ENCODE data around the gene EGLN1. TPM values are rescaled to one million over a fixed set of nuclear protein-coding genes. Genes with fewer than 3 reads are reported as not detected.

The EGLN1 gene
- total RNA-seq, 3 donors from 2014 or later: 49.3 to 61.1 (median 55.0) TPM

GRCh38 chr1:231318568-231318967 lies 103.5 kb downstream of the EGLN1 start:
- TF ChIP-seq CTCF (IDR thresholded peaks at IDR 0.05): no peak
- ATAC-seq: no peak
- no peaks in the 10 kb centered on the region for H3K4me1 ChIP-seq (ENCODE audit: low read depth)
- no peaks in the 10 kb centered on the region for H3K9me3 ChIP-seq
- intact Hi-C loops (cut with DNase I, micrococcal nuclease): no loop called here
- no peak overlapping the region for H3K4me3 ChIP-seq
- DNase-seq: no peak
- H3K36me3 ChIP-seq (ENCODE audit: low read depth): no peaks in the 10 kb centered on the region

- no peaks in the 10 kb centered on the region for H3K9me3 ChIP-seq
- no peak for TF ChIP-seq CTCF (IDR thresholded peaks at IDR 0.05)
- intact Hi-C loops (cut with DNase I, micrococcal nuclease): no loop called here
- H3K4me1 ChIP-seq (ENCODE audit: low read depth): no peaks in the 10 kb centered on the region
- H3K36me3 ChIP-seq (ENCODE audit: low read depth): no peaks in the 10 kb centered on the region
- no peak for DNase-seq
- ATAC-seq: no peak
- no peak overlapping the region for H3K4me3 ChIP-seq
Measured at GRCh38 chr1:231318015-231318355, 104.1 kb downstream of the EGLN1 start.

DNA sequence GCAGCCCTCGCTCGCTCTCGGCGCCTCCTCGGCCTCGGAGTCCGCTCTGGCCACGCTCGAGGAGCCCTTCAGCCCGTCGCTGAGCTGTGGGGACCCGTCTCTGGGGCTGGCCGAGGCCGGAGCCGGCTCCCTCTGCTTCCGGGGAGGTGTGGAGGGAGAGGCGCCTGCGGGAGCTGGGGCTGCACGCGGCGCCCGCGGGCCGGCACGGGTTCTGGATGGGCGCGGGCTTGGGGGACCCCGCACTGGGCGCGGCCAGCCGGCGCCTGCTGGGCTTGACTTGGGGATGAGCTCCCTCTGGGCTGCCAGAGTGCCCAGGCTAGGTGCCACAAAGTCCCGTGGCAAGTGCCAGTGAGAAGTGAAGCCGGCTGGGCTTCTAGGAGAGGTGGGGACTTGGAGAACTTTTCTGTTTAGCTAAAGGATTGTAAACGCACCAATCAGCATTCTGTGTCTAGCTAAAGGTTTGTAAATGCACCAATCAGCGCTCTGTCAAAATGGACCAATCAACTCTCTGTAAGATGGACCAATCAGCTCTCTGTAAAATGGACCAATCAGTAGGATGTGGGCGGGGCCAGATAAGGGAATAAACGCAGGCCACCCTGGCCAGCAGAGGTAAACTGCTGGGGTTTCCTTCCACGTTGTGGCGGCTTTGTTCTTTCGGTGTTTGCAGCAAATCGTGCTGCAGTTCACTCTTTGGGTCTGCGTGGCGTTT lies 104.6 kb downstream of the EGLN1 start:
- no peak for TF ChIP-seq CTCF (IDR thresholded peaks at IDR 0.05)
- Histone ChIP-seq H3K4me3 (no peak overlapping the region), H3K36me3 (ENCODE audit: low read depth) (no peaks in the 10 kb centered on the region), H3K4me1 (ENCODE audit: low read depth) (no peaks in the 10 kb centered on the region), H3K9me3 (no peaks in the 10 kb centered on the region)
- ATAC-seq (no peak), DNase-seq (no peak)
- intact Hi-C loops (cut with DNase I, micrococcal nuclease): no loop called here

- intact Hi-C loops (cut with DNase I, micrococcal nuclease): no loop called here
- Histone ChIP-seq H3K4me3 (no peak overlapping the region), H3K4me1 (ENCODE audit: low read depth) (no peaks in the 10 kb centered on the region), H3K9me3 (no peaks in the 10 kb centered on the region), H3K36me3 (ENCODE audit: low read depth) (no peaks in the 10 kb centered on the region)
- DNase-seq (peak in 2 of 3 donors; percentile 37 to 55), ATAC-seq (peak; percentile 55)
- peak; percentile 38 for TF ChIP-seq CTCF (IDR thresholded peaks at IDR 0.05)
Measured at GRCh38 chr1:231315887-231316286, 106.2 kb downstream of the EGLN1 start.

Other genes starting within 250 kb of the EGLN1 start
- gene GNPAT, start 181.1 kb downstream of the EGLN1 start, total RNA-seq: 10 to 100 TPM; 31.7 to 45.8 (median 32.7) TPM
- gene EXOC8, start 84.4 kb downstream of the EGLN1 start, total RNA-seq: 10 to 100 TPM; 14.5 to 18.4 (median 14.5) TPM
- gene SPRTN, start 84.0 kb downstream of the EGLN1 start, total RNA-seq: 10 to 100 TPM; 10.7 to 13.1 (median 11.5) TPM
- 10 to 100 TPM; 22.0 to 33.2 (median 31.4) TPM for gene TSNAX, start 106.4 kb upstream of the EGLN1 start, total RNA-seq
- gene DISC1, start 204.5 kb upstream of the EGLN1 start, total RNA-seq: 10 to 100 TPM in 1 of 3 donors, 1 to 10 TPM in 2; 4.8 to 11.3 (median 8.9) TPM